HG02870 (cell line): ENCODE results near the gene TTC23.
"Not testable (repeated sequence)": the region's sequence is repeated elsewhere in the genome, so short reads cannot be mapped to it uniquely, and the experiment has no call there.

Experiments used
- ATAC-seq: cut with Tn5 transposase; IDR thresholded peaks from one replicate; pipeline ENCODE4 v1.9.1; 2021; ENCODE audit warnings: mild to moderate bottlenecking, moderate library complexity; ENCODE audit not compliant: unreplicated experiment

Gene TTC23

DNA sequence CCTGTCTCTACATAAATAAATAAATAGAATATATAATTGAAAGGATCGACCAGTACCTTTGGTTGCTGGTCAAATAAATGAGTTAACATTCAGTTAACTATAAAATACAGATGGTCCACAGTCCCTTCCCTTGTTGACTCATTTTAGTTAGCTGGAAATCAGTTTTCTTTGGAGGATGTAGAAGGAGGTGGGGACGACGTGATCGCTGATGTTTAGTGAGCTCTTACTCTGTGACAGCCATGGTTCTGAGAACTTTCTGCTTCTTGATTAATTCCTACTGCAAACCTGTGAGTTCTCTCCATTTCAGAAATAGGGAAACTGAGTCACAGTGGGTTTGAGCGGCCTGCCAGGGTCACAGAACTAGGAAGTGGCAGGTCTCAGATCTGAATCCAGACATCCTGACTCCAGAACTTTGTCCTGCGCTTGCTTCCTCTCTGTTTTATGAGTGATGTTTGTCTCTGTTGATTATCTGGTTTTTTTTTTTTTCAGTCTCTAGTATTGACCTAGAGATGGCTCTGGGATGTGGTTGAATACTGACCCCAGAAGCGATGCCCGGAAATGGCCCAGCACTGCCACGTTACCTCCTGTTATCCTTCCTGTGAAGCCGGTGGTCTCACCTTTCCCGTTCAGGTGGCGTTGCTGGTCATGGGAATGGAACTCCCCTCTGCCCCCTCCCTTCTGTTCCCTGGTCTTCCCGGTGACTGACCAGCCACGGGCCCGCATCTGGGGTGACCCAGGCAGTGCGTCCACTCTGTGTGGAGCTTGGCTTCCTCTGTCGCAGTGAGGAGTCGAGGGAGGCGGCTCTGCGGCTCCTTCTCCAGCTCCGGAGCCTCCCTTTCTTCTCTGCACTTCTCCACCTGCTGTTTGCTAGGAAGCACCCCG is 126.3 kb downstream of the TTC23 start:
- ATAC-seq = no peak

DNA sequence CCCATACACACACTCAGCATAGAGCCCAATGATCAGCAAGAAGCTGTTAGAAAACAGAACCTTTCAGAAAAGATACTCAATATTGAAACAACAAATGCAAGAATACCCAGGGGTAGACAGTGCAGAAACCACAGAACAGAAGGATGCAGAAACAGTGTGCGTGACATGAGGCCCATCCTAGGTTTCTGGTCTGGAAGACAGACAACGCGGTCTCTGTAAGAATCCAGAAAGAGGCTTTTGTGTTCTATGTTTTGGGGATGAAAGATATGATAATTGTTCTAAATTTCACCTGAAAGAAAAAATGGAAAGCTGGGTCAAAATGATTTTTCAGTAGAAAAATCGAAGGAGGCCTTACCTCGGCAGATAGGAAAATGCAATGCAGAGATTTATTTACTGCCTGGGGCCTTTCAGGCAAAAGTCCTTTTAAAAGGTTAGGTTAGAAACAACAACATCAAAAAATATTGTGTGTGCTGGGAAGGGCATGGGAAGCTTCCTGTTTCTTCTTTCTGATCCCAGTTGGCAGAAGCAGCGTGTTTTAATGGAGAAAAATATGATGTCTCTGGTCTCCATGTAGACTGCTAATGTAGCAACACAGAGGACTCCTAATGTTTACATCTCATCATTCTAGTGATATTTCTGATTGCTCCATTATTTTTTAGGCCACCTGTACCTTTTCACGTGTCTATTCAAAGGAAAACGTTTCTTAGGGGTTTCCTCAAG is 127.5 kb downstream of the TTC23 start:
- no peak for ATAC-seq

DNA sequence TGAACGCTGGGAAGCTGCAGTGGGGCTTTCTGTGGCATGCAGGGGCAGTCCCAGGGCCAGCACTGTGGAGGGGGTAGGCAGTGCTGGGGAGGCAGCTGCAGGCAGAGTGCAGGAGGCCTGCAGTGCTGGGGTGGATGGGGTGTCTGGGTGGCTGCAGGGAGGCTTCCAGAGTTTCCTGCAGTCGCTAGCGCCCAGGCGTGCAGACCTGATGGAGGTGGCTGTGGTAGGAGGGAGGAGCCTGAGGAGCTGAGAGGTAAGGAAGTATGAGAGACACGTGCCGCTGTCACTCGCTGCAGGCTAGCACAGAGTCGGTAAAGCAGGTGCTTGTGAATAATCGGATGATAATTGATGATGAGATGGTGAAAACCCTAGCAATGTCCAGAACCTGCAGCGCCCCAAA is 128.2 kb downstream of the TTC23 start:
- no peak for ATAC-seq

DNA sequence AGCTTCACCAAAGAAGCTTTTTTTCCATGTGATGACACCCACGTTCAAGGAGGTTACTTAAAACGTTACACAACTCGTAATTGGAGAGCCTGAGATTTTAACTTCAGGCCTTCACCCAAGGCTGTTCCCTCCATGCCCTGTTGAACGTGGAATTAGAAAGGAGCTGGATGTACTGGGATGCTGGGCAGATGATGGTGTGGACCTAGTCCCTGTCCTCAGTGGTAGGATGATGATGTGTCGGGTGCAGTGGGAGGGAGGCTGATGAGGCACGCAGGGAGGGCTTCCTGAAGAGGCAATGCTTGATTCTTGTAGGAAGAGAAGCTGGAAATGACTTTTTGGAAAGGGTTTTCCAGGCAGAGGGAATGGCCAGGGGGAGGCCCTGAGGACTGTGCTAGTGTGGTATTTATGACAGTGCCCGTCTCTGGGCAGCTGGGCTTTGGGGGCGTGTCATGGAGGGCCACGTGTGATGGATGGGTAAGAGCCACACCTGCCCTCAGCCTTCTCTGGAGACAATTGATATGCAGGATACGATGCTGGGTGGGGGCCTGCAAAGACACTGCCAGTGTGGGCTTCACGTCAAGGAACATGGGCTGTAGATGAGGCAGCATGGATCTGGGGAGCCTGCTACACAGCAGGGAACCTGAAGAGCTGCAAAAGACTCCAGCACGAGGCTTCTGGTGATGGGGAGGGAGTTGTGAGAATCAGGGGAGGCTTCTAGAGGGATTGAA is 129.2 kb downstream of the TTC23 start:
- no peak for ATAC-seq

DNA sequence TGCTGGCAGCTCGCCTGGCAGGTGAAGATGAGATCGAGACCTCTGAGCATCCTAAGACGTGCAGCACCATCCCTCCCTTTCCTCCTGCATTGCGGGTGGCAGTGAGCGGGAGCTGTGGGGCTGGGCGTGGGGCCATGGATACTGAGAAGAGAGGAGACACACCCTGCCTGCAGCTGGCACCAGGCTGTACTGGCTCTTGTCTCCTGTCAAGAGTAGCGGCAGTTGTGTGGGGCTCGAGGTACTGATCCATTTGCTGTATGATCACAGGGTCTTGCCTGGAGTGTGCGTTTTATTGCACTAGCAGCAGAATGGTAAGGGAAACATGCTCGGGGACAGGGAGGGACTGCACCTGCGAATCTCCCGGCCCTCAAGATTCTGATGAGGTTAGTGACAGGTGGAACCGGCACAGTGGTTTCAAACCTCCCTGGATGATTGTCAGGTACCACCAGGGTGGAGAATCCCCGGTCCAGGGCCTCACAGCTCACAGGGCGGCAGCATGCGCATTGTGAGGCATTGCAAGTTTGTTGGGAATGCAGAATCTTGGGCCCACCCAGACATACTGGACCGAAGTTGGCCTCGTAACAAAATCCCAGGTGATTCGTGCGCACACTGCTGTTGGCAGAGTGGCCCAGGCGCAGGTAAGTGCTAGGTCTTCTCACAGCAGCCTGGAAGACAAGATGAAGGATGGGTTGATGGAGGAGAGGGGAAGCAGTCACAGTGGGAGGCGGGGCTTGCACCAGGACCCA is 130.4 kb downstream of the TTC23 start:
- no peak for ATAC-seq

DNA sequence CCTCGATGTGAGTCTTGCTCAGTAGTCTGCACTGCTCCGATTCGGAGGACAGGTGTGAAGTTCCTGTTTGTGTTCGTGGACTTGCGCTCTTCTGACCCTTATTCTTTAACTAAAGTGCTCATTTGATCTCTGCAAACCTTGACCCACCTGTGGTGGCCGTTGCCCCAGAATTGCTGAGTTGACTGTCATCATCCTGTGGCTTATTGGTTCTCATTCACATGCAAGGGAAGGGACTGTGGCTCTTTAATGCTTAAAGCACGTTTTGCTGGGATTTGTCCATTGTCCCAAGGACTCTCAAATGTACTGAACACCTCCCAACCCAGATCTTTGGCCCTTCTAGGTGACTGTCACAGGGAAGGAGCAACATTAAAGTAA is 131.1 kb downstream of the TTC23 start:
- no peak for ATAC-seq

DNA sequence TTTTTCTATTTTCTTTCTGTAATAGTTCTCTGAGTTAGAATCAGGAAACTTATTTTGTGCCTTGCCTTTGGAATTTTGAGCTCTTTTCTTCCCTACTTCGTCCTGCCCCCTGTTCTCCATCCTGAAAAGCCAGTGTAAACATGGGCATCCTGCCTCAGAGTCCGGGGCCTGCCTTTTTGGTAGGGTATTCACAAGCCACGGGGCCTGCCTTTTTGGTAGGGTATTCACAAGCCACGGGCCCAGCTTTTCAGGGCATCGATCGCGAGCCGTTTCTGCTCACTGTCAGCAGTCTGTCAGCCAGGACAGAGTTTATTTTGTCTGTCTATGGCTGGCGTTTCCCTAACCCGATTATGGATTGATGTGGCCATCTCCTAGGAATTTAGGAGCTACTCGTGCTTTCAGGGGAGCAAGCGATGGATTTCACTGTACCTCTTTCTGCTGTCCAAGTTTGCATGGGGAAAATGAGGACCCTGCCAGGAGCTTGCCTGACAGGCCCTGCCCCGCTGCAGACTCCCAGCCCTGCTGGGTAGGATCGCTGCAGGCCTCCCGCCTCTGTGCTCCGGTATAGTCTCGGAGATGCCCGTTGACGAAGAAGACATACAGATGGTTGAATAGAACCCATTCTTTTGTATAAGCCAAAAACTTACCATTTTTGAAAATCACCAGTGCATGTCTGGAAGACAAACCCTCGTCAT is 131.7 kb downstream of the TTC23 start:
- ATAC-seq = no peak

DNA sequence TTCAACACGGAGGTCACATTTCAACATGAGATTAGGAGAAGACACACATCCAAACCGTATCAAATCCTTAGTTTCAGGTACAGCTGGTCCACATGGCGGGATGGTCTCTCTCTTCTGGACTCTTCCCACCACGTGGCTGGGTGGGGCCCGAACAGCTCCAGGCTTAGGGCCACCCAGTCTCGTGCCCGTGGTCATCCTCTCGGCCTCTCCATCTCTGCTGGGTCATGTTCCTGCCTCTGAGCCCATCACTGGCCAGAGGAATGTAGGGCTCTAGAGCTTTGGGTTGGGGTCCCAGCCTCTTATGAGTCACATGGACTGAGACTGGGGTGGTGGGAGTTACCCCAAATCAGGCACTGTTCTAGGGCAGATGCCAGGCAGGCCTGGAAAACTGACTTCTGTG is 132.3 kb downstream of the TTC23 start:
- ATAC-seq = no peak

DNA sequence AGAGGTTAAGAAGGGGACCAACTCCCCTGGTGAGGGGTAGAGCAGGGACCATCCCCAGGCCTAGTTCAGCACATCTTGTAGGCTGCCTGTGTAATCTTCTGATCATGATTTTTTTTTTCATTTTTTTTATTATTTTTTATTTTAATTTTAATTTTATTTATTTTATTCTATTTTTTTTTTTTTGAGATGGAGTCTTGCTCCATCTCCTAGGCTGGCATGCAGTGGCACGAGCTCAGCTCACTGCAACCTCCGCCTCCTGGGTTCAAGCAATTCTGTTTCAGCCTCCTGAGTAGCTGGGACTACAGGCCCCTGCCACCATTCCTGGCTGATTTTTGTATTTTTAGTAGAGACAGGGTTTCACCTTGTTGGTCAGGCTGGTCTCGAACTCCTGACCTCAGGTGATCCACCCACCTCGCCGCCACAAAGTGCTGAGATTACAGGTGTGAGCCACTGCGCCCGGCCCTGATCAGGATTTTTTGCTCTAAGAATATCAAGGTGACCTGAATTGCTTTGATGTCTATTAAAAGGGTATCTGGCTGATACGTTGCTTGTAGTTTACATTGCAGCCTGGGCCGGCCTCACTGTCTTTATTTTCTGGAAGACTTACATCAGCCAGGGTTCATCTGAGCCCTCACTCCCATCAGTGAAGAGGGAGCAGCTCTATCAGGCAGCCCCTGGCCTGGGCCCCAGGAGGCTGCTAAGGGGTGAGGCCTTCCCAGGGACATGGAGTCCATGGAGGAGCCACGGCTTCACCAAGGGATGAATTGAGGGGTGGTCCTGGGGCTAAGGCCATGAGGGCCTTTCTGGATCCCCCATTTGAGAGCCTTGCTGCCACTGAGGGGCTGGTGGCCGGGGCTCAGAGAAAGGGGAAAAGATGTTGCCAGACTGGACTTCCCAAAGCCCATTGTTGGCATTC is 133.8 kb downstream of the TTC23 start:
- no peak for ATAC-seq

DNA sequence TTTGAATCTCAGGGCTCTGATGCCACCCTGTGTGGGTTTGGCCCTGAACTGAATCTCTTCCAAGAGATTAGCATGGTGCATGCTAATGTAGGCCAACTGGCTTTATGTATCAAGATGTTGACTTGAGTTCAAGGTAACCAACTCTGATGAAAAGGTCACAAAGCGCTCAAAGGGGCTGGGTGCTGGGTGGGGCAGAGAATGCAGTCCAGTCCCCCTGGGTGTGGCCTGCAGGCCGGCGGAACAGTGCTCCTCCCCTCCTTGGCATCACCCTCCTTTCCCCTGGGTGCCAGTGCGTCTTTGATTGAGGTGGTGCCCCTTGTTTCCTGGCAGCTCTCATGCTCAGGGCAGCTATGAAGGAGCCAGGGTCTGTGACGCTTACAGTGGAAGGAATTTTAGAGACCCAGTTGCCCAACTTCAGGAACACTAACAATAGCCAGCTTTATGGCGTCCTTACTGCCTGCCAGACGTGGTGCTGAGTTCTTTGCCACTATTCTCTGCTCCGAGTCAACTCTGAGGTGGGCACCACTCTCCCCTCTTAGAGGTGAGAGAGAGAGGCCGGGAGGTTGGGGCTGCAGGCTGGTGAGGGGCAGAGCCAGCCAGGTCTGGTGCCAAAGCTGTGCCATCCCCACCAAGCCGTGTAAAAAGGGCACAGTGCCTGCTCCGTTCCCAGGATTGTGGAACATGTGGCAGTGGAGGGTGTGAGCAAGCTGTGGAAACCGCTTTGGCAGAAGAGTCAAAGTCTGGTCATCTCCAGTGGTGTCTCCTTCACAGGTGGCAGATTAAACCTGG is 134.7 kb downstream of the TTC23 start:
- no peak for ATAC-seq

DNA sequence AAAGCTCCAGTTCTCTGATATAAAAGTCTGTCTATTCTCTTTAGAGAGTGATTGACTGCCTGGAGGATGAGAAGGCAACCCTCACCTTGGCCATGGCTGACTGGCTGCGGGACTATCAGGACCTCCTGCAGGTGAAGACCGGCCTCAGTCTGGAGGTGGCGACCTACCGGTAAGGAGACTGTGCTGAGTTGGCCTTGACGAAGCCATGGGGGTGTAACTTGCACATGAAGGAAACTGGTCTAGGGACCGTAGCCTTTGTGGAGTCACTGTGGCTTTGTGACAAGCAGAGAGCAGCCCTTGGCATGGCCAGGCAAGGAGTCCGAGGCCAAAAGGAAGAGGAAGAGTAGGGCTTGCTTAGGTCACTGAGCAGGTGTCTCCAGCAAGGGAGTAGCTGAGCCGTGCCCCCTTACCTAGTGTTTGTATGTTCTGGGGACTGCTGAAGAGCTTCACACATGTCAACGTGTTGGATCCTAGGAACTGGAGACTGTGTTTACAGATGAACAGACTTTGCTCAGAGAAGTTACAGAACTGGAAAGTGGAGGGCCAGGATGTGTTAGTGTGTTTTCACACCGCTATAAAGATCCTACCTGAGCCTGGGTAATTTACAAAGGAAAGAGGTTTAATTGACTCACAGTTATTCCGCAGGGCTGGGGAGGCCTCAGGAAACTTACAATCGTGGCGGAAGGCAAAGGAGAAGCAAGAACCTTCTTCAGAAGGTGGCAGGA is 135.7 kb downstream of the TTC23 start:
- ATAC-seq = no peak

DNA sequence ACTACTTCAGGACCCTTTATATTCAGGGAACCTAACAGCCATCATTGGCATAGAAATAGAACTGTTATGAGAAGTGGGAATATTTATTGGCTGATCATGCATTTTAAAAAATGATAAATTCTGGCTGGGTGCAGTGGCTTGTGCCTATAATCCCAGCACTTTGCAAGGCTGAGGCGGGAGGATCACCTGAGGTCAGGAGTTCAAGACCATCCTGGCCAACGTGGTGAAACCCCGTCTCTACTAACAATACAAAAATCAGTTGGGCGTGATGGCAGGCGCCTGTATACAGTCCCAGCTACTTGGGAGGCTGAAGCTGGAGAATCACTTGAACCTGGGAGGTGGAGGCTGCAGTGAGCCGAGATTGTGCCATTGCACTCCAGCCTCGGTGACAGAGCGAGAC is 137.7 kb downstream of the TTC23 start:
- not testable (repeated sequence) for ATAC-seq

DNA sequence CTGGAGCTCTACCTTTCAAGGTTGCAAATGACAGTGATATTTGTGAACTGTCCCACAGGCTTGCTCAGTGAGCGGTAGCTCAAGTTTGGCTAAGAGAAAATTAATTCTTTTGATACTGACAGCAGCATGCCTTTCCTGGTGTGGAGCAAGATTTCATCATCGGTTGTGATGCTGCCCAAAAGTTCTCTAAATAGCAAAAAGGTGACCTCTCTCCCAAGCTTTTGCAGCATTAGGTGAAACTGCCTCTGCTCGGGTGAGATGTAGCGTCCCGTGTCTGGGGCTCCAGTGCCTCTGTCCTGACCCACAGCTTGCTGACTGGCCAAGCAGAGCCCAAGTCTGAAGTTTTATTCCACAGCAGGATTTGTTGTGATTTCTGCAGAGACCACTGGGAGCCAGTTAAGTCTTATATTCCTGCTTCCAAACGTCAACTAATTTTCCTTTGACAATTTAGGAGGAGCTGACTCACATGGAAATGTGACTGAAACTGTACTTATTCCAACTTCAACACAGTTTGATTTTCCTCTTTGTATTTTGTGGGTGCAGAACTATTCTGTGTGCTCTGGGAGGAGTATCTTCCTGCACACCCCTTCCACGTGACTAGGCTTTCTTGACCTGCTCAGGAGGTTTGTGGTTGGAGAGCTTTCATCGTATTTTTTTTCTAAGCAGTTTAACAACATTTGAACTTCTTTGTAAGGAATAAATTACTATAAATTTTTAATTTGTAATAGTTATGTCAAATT is 138.6 kb downstream of the TTC23 start:
- no peak for ATAC-seq

DNA sequence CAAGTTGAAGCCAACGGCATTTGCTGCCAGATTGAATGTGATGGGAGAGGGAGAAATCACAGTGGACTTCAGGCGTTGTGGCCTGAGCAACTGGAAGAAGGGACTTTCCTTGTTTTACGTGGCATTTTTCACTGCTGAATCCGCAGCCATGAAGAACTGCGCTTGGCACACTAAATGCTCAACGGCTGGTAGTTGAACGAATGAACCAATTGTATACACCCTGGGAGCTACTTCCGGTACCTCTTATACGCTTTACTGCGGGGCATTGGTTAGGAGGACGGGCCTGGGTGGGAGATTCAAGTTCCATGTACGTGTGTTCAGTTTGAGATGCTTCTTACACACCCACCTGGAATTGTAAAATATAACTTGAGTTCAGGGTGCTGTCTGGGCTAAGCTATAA is 139.3 kb downstream of the TTC23 start:
- no peak for ATAC-seq

DNA sequence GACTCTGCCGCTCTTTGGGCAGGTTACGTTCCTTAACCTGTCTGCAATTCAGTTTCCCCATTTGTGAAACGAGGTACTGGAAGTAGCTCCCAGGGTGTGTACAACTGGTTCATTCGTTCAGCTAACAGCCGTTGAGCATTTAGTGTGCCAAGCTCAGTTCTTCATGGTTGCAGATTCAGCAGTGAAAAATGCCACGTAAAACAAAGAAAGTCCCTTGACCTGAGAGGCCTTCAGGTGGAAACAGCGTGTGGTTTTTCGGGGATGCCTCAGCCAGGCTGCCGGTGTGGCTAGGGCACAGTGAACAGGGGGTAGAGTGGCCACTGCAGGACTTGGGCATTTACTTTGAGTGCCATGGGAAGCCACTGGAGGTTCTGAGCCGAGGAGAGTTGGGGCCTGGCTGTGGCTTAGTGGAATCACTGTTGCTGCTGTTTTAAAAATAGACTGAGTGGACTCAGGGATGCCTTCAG is 139.8 kb downstream of the TTC23 start:
- ATAC-seq = no peak

DNA sequence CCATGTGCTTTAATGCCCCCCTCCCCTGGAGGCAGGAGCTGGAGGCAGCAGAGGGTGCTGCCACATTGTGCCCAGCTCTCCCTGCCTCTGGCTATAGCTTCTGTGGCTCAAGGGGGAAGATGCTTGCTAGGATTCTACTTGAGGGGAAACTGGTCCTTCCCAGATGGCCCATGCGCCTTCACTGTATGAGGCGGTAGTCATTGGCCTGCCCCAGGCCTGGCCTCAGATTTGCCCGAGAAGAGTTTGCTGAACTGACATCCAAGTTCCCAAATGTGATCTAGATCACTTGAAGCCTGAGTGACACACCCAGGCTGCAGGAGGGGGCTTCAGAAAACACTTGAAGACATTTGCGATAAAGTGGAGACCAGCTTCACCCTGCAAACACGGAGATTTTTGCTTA is 140.4 kb downstream of the TTC23 start:
- no peak for ATAC-seq
